ENCODE measurements around the gene STAT2.

Gene STAT2

GRCh38 chr12:56311003-56311402 is 48.9 kb downstream of the STAT2 start:
- no peaks in the 10 kb centered on the region for H3K9me3 ChIP-seq (ENCODE audit: insufficient read depth, low read length)
- H3K9ac ChIP-seq (ENCODE audit: low read length) = no peak overlapping the region
- TF ChIP-seq CTCF (IDR thresholded peaks at IDR 0.05; ENCODE audit: low read depth, low read length) (no peak), EZH2phosphoT487 (IDR thresholded peaks at IDR 0.05; ENCODE audit: low read depth) (no peak)
- H3K27me3 ChIP-seq (ENCODE audit: low read depth, low read length) = no peaks in the 10 kb centered on the region
- no peak overlapping the region for H3K27ac ChIP-seq (ENCODE audit: low read length)
- H3K36me3 ChIP-seq (replicated peaks; ENCODE audit: low read depth, low read length) = peaks cover 28% of the 10 kb centered on the region
- H4K20me1 ChIP-seq (ENCODE audit: insufficient read depth, low read length) = no peaks in the 10 kb centered on the region
- peaks cover 6% of the 10 kb centered on the region for H3K4me1 ChIP-seq (ENCODE audit: low read length)
- H3K4me3 ChIP-seq (ENCODE audit: low read length) = no peak overlapping the region
- no peak overlapping the region for H2AFZ ChIP-seq (ENCODE audit: low read depth, low read length)
- H3K4me2 ChIP-seq (ENCODE audit: low read length) = no peak overlapping the region
- H3K79me2 ChIP-seq (ENCODE audit: low read length) = peaks cover 18% of the 10 kb centered on the region

- H3K27ac ChIP-seq (ENCODE audit: low read length) = no peak overlapping the region
- H3K4me1 ChIP-seq (ENCODE audit: low read length) = no peaks in the 10 kb centered on the region
- no peak overlapping the region for H3K9ac ChIP-seq (ENCODE audit: low read length)
- H3K27me3 ChIP-seq (ENCODE audit: low read depth, low read length) = no peaks in the 10 kb centered on the region
- TF ChIP-seq CTCF (IDR thresholded peaks at IDR 0.05; ENCODE audit: low read depth, low read length) (no peak), EZH2phosphoT487 (IDR thresholded peaks at IDR 0.05; ENCODE audit: low read depth) (no peak)
- H3K79me2 ChIP-seq (ENCODE audit: low read length) = no peaks in the 10 kb centered on the region
- H3K4me2 ChIP-seq (ENCODE audit: low read length) = no peak overlapping the region
- H4K20me1 ChIP-seq (ENCODE audit: insufficient read depth, low read length) = no peaks in the 10 kb centered on the region
- peaks cover 23% of the 10 kb centered on the region for H3K36me3 ChIP-seq (replicated peaks; ENCODE audit: low read depth, low read length)
- H3K9me3 ChIP-seq (ENCODE audit: insufficient read depth, low read length) = no peaks in the 10 kb centered on the region
- H2AFZ ChIP-seq (ENCODE audit: low read depth, low read length) = no peak overlapping the region
- H3K4me3 ChIP-seq (ENCODE audit: low read length) = no peak overlapping the region
Observed at GRCh38 chr12:56308714-56309113, 51.2 kb downstream of the STAT2 start.

DNA sequence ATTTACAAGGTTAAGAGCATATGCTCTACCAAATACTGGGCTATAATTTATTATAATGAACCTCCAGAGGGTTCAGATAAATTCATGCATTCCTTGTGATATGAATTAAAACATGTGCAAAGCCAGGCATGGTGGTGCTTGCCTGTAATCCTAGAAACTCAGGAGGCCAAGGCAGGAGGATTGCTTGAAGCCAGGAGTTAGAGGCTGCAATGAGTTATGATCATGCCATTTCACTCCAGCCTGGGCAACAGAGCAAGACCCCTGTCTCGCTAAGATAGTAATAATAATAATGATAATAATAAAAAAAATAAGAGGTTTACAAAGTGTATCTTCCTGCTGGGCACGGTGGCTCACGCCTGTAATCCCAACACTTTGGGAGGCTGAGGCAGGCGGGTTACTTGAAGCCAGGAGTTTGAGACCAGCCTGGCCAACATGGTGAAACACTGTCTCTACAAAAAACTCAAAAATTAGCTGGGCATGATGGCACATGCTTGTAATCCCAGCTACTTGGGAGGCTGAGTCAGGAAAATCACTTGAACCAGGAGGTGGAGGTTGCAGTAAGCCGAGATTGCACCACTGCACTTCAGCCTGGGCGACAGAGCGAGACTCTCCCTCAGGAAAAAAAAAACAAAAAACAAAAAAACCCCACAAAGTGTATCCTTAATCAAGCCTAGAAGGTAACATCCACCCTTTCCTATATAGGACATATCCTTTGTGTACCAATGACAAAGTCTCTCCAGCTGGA is 52.5 kb downstream of the STAT2 start:
- peaks cover 23% of the 10 kb centered on the region for H3K36me3 ChIP-seq (replicated peaks; ENCODE audit: low read depth, low read length)
- H3K79me2 ChIP-seq (ENCODE audit: low read length) = no peaks in the 10 kb centered on the region
- TF ChIP-seq CTCF (IDR thresholded peaks at IDR 0.05; ENCODE audit: low read depth, low read length) (no peak), EZH2phosphoT487 (IDR thresholded peaks at IDR 0.05; ENCODE audit: low read depth) (no peak)
- H4K20me1 ChIP-seq (ENCODE audit: insufficient read depth, low read length) = no peaks in the 10 kb centered on the region
- no peak overlapping the region for H2AFZ ChIP-seq (ENCODE audit: low read depth, low read length)
- H3K4me1 ChIP-seq (ENCODE audit: low read length) = peaks cover 6% of the 10 kb centered on the region
- no peaks in the 10 kb centered on the region for H3K27me3 ChIP-seq (ENCODE audit: low read depth, low read length)
- H3K9me3 ChIP-seq (ENCODE audit: insufficient read depth, low read length) = no peaks in the 10 kb centered on the region
- no peak overlapping the region for H3K4me2 ChIP-seq (ENCODE audit: low read length)
- H3K27ac ChIP-seq (ENCODE audit: low read length) = no peak overlapping the region
- H3K4me3 ChIP-seq (ENCODE audit: low read length) = no peak overlapping the region
- no peak overlapping the region for H3K9ac ChIP-seq (ENCODE audit: low read length)

DNA sequence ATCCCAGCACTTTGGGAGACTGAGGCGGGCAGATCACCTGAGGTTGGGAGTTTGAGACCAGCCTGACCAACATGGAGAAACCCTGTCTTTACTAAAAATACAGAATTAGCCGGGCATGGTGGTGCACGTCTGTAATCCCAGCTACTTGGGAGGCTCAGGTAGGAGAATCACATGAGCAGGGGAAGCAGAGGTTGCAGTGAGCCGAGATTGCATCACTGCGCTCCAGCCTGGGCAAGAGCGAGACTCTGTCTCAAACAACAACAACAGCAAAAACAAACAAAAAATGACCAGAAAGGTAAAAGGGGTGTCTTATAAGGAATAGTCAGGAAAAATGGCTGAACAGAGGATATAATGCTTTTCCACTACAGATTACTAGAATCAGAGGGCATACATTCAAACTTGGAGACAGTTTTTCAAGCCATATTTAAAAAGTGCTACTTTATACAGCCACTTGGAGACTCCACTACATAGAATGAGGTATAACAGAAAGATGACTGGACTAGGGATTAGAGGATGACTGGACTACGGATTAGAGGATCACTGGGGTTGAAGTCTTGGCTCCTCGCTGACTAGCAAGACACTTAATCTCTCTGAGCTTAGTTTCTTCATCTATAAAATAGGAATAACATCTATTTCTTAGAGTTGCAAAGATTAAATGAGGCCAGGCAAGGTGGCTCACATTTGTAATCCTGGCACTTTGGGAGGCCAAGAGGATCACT is 54.9 kb downstream of the STAT2 start:
- Histone ChIP-seq H3K27me3 (ENCODE audit: low read depth, low read length) (no peaks in the 10 kb centered on the region), H3K4me2 (ENCODE audit: low read length) (no peak overlapping the region), H3K36me3 (replicated peaks; ENCODE audit: low read depth, low read length) (peaks cover 12% of the 10 kb centered on the region), H3K4me1 (ENCODE audit: low read length) (peaks cover 21% of the 10 kb centered on the region), H3K79me2 (ENCODE audit: low read length) (peaks cover 6% of the 10 kb centered on the region; the same call in 1 of the 2 replicates), H3K9ac (ENCODE audit: low read length) (no peak overlapping the region), H2AFZ (ENCODE audit: low read depth, low read length) (no peak overlapping the region), H4K20me1 (ENCODE audit: insufficient read depth, low read length) (no peaks in the 10 kb centered on the region), H3K27ac (ENCODE audit: low read length) (no peak overlapping the region), H3K4me3 (ENCODE audit: low read length) (no peak overlapping the region), H3K9me3 (ENCODE audit: insufficient read depth, low read length) (no peaks in the 10 kb centered on the region)
- TF ChIP-seq CTCF (IDR thresholded peaks at IDR 0.05; ENCODE audit: low read depth, low read length) = no peak
- TF ChIP-seq EZH2phosphoT487 (IDR thresholded peaks at IDR 0.05; ENCODE audit: low read depth) = no peak
